ENCODE data around the gene TSPAN18.

TSPAN18 gene

GRCh38 chr11:44834846-44835245, 108.1 kb downstream of the TSPAN18 start:
- FAIRE-seq, result no peak

GRCh38 chr11:44835296-44835695, 108.5 kb downstream of the TSPAN18 start:
- no peak for DNase-seq (ENCODE audit: extremely low spot score, insufficient read length, low read depth)
- FAIRE-seq, result no peak

More at GRCh38 chr11:44834846-44835245, 108.1 kb downstream of the TSPAN18 start:
- DNase-seq (ENCODE audit: extremely low spot score, insufficient read length, low read depth), result no peak

GRCh38 chr11:44835938-44836337, 109.2 kb downstream of the TSPAN18 start:
- no peak for FAIRE-seq
- no peak for DNase-seq (ENCODE audit: extremely low spot score, insufficient read length, low read depth)

GRCh38 chr11:44837661-44838060, 110.9 kb downstream of the TSPAN18 start:
- no peak for DNase-seq (ENCODE audit: extremely low spot score, insufficient read length, low read depth)
- FAIRE-seq, result no peak

GRCh38 chr11:44839458-44840084, 112.8 kb downstream of the TSPAN18 start:
- DNase-seq (ENCODE audit: extremely low spot score, insufficient read length, low read depth), result no peak
- FAIRE-seq, result no peak

- no peak for FAIRE-seq
- DNase-seq (ENCODE audit: extremely low spot score, insufficient read length, low read depth), result no peak
Observed at GRCh38 chr11:44840085-44840478, 113.3 kb downstream of the TSPAN18 start.

GRCh38 chr11:44840521-44841251, 113.9 kb downstream of the TSPAN18 start:
- FAIRE-seq (no peak), DNase-seq (ENCODE audit: extremely low spot score, insufficient read length, low read depth) (no peak)

GRCh38 chr11:44842220-44842619, 115.5 kb downstream of the TSPAN18 start:
- DNase-seq (ENCODE audit: extremely low spot score, insufficient read length, low read depth) (no peak), FAIRE-seq (no peak)

GRCh38 chr11:44846852-44847251, 120.1 kb downstream of the TSPAN18 start:
- DNase-seq (ENCODE audit: extremely low spot score, insufficient read length, low read depth), result no peak
- FAIRE-seq, result no peak

GRCh38 chr11:44847316-44847715, 120.6 kb downstream of the TSPAN18 start:
- DNase-seq (ENCODE audit: extremely low spot score, insufficient read length, low read depth), result no peak
- FAIRE-seq, result no peak

- no peak for FAIRE-seq
- DNase-seq (ENCODE audit: extremely low spot score, insufficient read length, low read depth), result no peak
Observed at GRCh38 chr11:44848203-44848962, 121.6 kb downstream of the TSPAN18 start.

GRCh38 chr11:44848963-44849350, 122.2 kb downstream of the TSPAN18 start:
- DNase-seq (ENCODE audit: extremely low spot score, insufficient read length, low read depth), result no peak
- FAIRE-seq, result no peak

GRCh38 chr11:44849424-44849823, 122.7 kb downstream of the TSPAN18 start:
- no peak for DNase-seq (ENCODE audit: extremely low spot score, insufficient read length, low read depth)
- FAIRE-seq, result no peak

- FAIRE-seq, result no peak
- DNase-seq (ENCODE audit: extremely low spot score, insufficient read length, low read depth), result no peak
Observed at GRCh38 chr11:44849922-44850321, 123.2 kb downstream of the TSPAN18 start.

GRCh38 chr11:44851496-44851895, 124.7 kb downstream of the TSPAN18 start:
- no peak for FAIRE-seq
- DNase-seq (ENCODE audit: extremely low spot score, insufficient read length, low read depth), result no peak

GRCh38 chr11:44852159-44852747, 125.5 kb downstream of the TSPAN18 start:
- DNase-seq (ENCODE audit: extremely low spot score, insufficient read length, low read depth) (no peak), FAIRE-seq (no peak)

- no peak for FAIRE-seq
- no peak for DNase-seq (ENCODE audit: extremely low spot score, insufficient read length, low read depth)
Observed at GRCh38 chr11:44852952-44853351, 126.2 kb downstream of the TSPAN18 start.

GRCh38 chr11:44853666-44854065, 126.9 kb downstream of the TSPAN18 start:
- FAIRE-seq, result no peak
- DNase-seq (ENCODE audit: extremely low spot score, insufficient read length, low read depth), result no peak

- FAIRE-seq, result no peak
- DNase-seq (ENCODE audit: extremely low spot score, insufficient read length, low read depth), result no peak
Observed at GRCh38 chr11:44854086-44854485, 127.3 kb downstream of the TSPAN18 start.

- no peak for DNase-seq (ENCODE audit: extremely low spot score, insufficient read length, low read depth)
- no peak for FAIRE-seq
Observed at GRCh38 chr11:44854741-44855492, 128.2 kb downstream of the TSPAN18 start.

All from GM18507 (cell line).